Activated CD8-positive, alpha-beta memory T cell treated with anti-CD3 and anti-CD28 coated beads for 48 hours (primary cell): ENCODE measurements around the gene POR.
A peak's percentile ranks its signal among the peaks of the same experiment; 100 is the strongest.
"Not testable (repeated sequence)": the region's sequence is repeated elsewhere in the genome, so short reads cannot be mapped to it uniquely, and the experiment has no call there.

Experiments
- DNase-seq, 3 experiments: peaks; one replicate each; pipeline ENCODE4 v3.0.0-alpha.2; 2020; ENCODE audit warnings: low read depth in 2 of 3, low spot score in 2 of 3

POR gene

DNA sequence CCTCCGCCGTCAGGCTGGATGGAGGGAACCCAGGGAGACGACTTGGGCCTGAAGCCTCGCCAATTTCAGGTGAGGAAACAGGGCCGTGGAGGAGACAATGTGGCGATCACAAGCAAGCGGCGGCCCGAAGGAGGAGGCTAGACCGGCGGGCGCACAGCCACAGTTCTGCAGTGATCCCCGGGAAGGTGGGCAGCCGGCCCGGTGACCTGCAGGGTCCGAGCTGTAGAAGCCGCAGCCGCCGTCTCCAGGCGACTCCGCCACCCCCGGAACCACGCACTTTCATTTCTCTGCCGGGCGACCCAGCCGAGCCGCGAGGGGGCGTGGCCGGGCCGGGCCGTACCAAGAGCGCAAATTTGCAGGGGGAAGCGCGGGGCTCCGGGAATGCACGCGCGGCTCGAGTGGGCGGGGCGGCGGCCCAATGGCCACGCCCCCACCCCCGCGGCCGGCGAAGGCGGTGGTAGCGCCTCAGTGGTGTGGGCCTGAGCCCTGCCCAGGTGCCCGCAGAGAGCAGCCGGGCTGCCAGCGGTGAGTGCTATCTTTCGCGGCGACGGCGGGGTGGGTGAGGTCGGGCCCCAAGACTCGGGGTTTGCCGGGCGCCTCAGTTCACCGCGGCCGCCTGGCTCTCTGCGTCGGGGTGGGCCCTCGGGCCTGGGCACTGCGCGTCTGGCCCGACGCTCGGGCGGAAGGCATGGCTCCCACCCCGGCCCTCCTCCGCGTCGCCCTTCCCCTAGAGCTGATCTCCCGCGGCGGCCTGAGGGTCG is at the start of gene POR:
Gene POR (plus strand): TSS at position 501 of the 761 bp plus-strand sequence. CDS start 38,847 bp downstream, outside the sequence.
- peak; percentile 94 to 97 (median 95) for DNase-seq

DNA sequence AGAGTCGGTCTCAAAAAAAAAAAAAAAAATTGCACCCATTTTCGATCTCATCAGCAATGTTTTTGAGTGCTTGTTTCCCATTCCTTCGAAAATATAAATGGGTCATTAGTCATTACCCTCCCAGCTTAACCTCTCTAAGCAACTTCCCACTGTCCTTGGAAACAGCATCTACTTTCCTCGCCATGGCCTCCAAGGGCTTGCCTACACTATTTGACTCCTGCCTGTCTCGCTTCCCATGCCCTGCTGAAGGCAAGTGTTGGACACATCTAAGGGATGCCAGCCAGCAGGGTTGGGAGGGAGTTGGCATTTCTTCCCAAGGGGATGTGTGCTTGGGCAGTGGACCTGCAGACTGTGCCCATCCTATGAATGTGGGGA is 48.9 kb upstream of the POR start:
- no peak for DNase-seq

DNA sequence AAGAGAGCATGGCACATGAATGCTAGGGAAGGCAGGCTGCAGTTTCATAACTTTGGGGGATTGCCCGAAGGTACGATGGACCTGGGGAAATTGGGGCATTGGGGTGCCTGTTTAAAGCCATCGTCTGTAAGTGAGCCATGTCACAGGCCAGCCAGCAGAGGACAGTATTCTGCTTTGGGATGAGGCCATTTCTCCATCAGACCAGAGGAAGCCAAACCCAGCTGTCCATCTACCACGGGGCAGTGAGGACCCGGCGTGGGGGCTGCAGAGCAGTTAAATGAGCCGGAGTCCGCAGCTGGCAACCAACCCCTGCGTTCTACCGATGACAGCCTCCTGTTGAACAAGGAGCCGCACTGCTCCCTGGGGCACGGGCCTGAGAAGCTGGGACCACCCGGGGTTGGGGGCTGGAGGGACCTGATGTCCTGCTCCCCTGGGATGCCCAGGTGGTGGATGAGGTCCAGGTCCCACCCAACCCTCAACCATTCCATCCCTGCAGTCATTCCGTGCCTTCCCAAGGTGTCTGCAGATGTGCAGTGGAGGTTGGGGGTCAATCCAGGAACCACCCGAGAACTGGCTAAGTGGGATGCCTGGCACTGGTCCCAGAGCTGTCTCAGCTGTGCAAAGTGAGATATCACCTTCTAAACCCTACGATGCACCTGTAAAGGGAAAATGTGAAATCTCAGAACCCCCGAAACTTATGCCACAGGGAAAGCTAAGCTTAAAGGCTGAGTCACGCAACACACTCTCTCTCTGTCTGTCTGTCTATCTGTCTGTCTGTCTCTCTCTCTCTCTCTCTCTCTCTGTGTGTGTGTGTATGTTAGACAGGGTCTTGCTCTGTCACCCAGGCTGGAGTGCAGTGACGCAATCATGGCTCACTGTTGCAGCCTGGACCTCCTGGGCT is 48.2 kb upstream of the POR start:
- no peak for DNase-seq

DNA sequence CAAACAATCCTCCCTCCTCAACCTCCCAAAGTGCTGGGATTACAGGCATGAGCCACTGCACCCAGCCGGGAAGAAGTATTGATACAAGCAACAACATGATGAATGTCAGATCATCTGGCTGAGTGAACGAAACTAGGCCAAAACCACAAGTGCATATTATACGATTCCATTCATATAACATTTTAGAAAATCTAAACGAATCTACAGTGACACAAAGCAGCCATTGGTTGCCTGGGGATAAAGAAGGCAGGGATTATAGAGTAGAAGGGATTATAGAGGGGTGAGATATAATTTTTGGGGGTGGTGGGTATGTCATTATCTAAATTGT is 47.6 kb upstream of the POR start:
- no peak for DNase-seq

DNA sequence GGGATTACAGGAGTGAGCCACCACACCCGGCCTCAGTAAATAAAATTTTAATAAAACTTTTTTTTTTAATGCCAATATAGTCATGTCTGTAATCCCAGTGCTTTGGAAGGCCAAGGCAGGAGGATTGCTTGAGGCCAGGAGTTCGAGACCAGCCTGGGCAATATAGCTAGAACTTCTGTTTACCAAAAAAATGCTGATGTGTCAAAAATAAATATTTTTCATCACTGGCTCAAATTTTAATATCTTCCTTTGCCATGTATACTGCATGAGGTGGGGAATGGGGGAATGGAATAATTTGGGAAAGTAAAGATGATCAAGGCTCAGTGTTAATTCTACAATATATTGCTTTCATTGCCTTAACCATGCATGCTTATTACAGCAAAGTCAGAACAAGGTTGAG is 46.8 kb upstream of the POR start:
- DNase-seq: no peak

DNA sequence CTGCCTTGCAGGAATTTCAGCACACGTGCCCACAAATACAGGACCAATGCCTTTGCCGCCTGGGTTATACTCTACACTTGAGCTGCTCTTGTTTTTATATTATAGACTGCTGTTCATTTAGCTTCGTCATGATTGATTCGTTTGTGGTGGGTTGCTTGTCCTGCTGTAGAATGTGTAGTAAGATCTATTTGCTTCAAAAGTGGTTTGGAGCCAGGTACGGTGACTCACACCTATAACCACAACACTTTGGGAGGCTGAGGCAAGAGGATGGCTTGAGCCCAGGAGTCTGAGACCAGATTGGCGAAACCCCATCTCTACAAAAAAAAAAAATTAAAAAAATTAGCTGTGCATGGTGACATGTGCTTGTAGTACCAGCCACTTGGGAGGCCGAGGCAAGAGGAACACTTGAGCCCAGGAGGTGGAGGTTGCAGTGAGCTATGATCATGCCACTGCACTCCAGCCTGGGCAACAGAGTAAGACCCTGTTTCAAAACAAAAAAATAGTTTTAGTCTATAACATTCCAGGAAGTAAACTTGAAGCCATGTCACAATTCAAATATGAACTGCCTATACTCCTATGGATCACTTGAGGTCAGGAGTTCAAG is 45.1 kb upstream of the POR start:
- no peak for DNase-seq

DNA sequence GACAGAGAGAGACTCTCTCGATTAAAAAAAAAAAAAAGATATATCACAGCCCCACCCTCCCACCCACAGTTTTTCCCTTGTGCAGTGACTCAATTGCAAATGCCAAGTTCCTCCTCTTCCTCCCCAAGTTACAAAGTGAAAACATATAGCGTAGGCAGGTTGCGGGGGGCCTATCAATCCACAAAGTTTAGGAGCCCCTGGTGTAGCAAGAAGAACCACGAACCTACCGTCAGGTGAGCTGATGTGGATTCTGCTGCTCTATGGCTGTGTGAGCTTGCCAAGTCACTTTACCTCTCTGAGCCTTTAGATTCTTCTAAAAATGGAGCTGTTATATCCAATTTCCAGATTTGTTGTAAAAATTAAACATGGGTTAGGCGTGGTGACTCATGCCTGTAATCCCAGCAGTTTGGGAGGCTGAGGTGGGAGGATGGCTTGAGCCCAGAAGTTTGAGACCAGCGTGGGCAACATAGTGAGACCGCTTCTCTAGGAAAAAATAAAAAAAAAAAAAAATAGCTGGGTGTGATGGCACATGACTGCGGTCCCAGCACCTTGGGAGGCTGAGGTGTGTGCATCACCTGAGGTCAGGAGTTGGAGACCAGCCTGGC is 44.3 kb upstream of the POR start:
- no peak for DNase-seq

DNA sequence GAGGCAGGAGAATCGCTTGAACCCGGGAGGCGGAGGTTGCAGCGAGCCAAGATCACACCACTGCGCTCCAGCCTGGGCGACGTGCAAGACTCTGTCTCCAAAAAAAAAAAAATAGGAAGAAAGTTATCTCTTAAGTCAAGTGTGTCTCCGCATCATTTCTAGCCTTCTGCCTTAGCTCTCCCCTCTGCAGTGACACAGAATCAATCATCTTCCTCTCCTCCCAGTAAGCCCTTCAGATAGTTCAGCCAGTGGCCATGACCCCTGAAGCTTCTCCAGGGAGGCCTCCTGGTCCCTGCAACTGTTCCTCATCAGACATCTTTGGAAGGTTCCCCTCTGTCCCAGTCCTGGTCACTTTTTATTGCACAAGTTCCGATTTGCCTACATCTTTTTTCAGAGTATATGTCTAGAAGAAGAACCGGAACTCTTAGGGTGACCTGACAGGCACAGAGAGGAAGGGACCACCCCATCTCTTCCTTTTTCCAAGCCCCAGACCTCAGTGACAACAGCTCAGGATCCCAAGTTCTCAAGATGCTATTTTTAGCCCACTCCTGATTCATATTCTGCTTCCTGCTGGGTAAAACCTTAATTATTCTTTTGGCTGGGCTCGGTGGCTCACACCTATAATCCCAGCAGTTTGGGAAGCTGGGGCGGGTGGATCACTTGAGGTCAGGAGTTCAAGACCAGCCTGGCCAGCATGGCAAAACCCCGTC is 42.7 kb upstream of the POR start:
- DNase-seq: no peak

DNA sequence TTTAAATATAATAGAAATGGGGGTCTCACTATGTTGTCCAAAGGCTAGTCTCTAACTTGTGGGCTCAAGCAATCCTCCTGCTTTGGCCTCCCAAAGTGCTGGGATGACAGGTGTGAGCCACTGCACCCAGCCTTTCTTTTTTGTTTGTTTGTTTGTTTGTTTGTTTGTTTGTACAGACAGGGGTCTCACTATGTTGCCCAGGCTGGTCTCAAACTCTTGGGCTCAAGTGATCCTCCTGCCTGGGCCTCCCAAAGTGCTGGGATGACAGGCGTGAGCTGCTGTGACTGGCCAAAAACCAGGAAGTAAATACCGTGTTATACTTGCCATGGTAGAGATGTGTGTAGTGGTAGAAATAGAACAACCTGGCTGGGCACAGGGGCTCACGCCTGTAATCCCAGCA is 40.8 kb upstream of the POR start:
- DNase-seq: not testable (repeated sequence)

DNA sequence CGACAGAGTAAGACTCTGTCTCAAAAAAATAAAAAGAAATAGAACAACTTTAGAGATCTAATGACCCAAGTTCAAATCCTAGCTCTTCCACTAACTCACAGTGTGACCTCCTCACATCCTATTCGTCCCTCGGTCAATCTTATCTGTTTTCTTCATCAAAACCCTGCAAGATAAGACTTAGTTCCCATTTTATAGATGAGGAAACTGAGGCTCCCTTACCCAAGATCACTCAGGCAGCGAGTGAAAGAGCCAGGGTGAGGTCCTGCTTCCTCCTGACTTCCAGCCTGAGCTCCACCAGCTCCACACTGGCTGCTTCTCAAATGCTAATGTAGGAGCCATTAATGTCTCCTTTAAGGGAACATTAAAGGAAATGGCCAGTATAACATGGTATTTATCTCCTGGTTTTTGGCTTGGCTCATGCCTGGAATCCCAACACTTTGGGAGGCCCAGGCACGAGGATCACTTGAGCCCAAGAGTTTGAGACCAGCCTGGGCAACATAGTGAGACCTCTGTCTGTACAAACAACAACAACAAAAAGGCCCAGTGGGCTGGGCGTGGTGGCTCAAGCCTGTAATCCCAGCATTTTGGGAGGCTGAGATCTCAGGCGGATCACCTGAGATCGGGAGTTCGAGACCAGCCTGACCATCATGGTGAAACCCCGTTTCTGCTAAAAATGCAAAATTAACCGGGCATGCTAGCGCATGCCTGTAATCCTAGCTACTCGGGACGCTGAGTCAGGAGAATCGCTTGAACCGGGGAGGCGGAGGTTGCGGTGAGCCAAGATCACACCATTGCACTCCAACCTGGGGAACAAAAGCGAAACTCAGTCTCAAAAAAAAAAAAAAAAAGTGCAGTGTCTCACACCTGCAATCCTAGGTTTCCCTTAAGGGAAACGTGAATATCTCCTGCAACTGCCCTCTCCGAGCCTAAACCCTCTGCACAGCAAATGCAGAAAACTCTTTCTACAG is 39.6 kb upstream of the POR start:
- DNase-seq: no peak

DNA sequence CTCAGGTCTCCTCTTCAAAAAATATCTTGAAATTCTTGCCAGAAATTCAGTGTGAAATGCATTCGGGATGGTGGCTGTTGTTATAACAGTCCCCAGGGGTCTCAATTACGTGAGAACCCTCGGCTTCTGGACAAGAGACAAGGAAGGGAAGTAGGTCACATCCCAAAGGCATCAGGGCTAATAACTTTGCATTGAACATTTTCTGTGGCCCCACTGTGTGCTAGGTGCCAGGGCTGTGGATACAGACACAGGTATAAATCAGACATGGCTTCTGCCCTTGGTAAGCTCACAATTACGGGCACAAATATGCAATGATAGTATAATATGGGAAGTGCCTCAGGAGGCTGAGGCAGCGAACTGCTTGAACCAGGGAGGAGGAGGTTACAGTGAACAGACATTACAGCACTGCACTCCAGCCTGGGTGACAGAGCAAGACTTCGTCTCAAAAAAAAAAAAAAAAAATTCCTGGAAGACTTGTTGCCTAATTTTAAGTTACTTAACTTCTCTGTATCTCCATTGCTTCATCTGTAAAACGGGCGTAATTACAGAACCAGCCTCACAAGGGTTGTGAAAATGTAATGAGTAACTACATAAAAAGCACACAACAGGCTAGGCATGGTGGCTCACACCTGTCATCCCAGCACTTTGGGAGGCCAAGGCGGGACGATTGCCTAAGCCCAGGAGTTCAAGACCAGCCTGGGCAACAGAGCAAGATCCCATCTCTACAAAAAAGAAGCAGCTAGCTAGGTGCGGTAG is 38.7 kb upstream of the POR start:
- no peak for DNase-seq

DNA sequence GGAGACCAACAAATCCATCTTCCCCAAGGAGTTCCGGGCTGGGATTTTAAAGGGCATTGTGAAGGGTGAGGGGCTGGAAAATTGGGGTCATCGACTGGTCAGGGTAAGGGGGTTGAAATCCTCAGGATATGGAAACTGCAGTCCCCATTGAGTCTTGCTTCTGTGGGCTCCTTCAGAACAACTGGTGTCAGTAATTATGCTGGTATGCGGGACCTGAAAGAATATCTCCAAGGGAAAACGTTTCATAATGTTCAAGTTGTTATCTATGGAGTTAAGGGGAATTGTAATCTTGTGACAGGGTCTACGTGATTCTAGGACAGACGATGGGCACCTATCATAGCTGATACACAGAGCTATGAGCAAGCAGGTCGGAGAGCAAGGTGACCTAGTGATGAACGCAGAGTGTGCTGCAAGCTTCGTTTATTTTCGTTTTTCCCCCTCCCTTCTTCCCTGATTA is 36.6 kb upstream of the POR start:
- no peak for DNase-seq

GRCh38 chr7:75878769-75879611 is 36.0 kb upstream of the POR start, which contains the start of gene RHBDD2:
Gene RHBDD2 (plus strand): TSS chr7:75879034. CDS start chr7:75879083, 49 bp downstream.
- peak; percentile 86 to 92 (median 87) for DNase-seq

GRCh38 chr7:75879771-75880184 is 35.2 kb upstream of the POR start:
- no peak for DNase-seq

GRCh38 chr7:75880242-75880641 is 34.7 kb upstream of the POR start:
- DNase-seq: no peak

- no peak for DNase-seq
Observed at GRCh38 chr7:75881436-75882095, 33.4 kb upstream of the POR start.

DNA sequence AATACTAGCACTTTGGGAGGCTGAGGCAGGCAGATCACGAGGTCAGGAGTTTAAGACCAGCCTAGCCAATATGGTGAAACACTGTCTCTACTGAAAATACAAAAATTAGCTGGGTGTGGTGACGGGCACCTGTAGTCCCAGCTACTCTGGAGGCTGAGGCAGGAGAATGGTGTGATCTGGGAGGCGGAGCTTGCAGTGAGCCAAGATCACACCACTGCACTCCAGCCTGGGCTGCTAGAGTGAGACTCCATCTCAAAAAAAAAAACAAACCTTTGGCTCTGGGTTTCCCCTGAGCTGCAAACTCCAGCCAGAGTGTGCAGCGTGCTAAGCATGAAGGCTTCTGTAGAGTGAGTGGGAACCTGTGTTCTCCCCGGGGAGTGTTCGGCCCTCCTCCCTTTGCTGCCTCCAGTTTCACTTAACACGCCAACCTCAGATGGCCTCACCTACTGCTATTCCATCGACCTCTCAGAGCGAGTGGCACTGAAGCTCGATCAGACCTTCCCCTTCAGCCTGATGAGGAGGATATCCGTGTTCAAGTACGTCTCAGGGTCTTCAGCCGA is 31.6 kb upstream of the POR start:
- not testable (repeated sequence) for DNase-seq
